ENCODE data around the gene CRTC2.
"Not testable (repeated sequence)": the region's sequence is repeated elsewhere in the genome, so short reads cannot be mapped to it uniquely, and the experiment has no call there.

Gene CRTC2

GRCh38 chr1:153906396-153906795, 52.0 kb downstream of the CRTC2 start:
- peak overlapping the region; percentile 22 for H3K27ac ChIP-seq
- DNase-seq (ENCODE audit: low read depth, low spot score), result no peak

DNA sequence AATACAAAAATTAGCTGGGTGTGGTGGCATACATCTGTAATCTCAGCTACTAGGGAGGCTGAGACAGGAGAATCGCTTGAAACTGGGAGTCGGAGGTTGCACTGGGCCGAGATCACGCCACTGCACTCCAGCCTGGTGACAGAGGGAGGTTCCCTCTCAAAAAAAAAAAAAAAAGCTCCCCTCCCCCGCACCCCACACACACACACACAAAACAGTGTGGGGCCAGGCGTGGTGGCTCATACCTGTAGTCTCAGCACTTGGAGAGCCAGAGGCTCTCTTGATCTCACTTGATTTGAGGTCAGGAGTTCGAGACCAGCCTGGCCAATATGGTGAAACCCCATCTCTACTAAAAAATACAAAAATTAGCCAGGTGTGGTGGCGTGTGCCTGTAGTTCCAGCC, 52.5 kb downstream of the CRTC2 start:
- DNase-seq (ENCODE audit: low read depth, low spot score), result not testable (repeated sequence)
- peak overlapping the region; percentile 22 for H3K27ac ChIP-seq

GRCh38 chr1:153903841-153904455, 54.5 kb downstream of the CRTC2 start:
- no peak for DNase-seq (ENCODE audit: low read depth, low spot score)
- H3K27ac ChIP-seq, result no peak overlapping the region

- DNase-seq (ENCODE audit: low read depth, low spot score), result no peak
- H3K27ac ChIP-seq, result no peak overlapping the region
Observed at GRCh38 chr1:153899509-153899908, 58.9 kb downstream of the CRTC2 start.

Data from epithelial cell of prostate (primary cell).